ENCODE data around the gene CALCOCO2. TPM values are rescaled to one million over a fixed set of nuclear protein-coding genes. Genes with fewer than 3 reads are reported as not detected.

Gene CALCOCO2
- total RNA-seq, 1 experiment from 2014 or later = 48.3 TPM

GRCh38 chr17:48873696-48874443 lies 43.0 kb downstream of the CALCOCO2 start:
- H3K27me3 ChIP-seq = no peaks in the 10 kb centered on the region
- peaks cover 6% of the 10 kb centered on the region; the same call in 1 of the 2 replicates for H3K4me1 ChIP-seq
- no peaks in the 10 kb centered on the region for H3K36me3 ChIP-seq
- no peak overlapping the region for H3K4me3 ChIP-seq
- no peak for DNase-seq
- H3K9me3 ChIP-seq (replicated peaks) = no peaks in the 10 kb centered on the region
- H3K27ac ChIP-seq = no peak overlapping the region

- DNase-seq = peak; percentile 62 to 89
- no peaks in the 10 kb centered on the region for H3K36me3 ChIP-seq
- H3K4me3 ChIP-seq = no peak overlapping the region
These were observed 48.4 kb downstream of the CALCOCO2 start for GRCh38 chr17:48878920-48879898.

GRCh38 chr17:48882272-48882671 lies 51.4 kb downstream of the CALCOCO2 start:
- H3K4me1 ChIP-seq = no peaks in the 10 kb centered on the region
- no peaks in the 10 kb centered on the region for H3K36me3 ChIP-seq
- H3K9me3 ChIP-seq (replicated peaks) = no peaks in the 10 kb centered on the region

More at GRCh38 chr17:48878920-48879898, 48.4 kb downstream of the CALCOCO2 start:
- Histone ChIP-seq H3K27ac (no peak overlapping the region), H3K27me3 (no peaks in the 10 kb centered on the region), H3K9me3 (replicated peaks) (no peaks in the 10 kb centered on the region), H3K4me1 (no peaks in the 10 kb centered on the region)

GRCh38 chr17:48883171-48883570 lies 52.3 kb downstream of the CALCOCO2 start:
- H3K4me3 ChIP-seq = no peak overlapping the region
- DNase-seq = no peak

More at GRCh38 chr17:48882272-48882671, 51.4 kb downstream of the CALCOCO2 start:
- no peak for DNase-seq
- H3K27me3 ChIP-seq = no peaks in the 10 kb centered on the region
- H3K27ac ChIP-seq = no peak overlapping the region
- no peak overlapping the region for H3K4me3 ChIP-seq

GRCh38 chr17:48890086-48890485 lies 59.3 kb downstream of the CALCOCO2 start:
- no peak overlapping the region for H3K27ac ChIP-seq
- no peaks in the 10 kb centered on the region for H3K27me3 ChIP-seq
- H3K36me3 ChIP-seq = 0 out of 2 replicates have a peak, but pooled peaks cover 2% of the 10 kb centered on the region
- H3K4me1 ChIP-seq = no peaks in the 10 kb centered on the region; the same call in 1 of the 2 replicates
- no peak for DNase-seq
- H3K4me3 ChIP-seq = no peak overlapping the region
- no peaks in the 10 kb centered on the region for H3K9me3 ChIP-seq (replicated peaks)

More at GRCh38 chr17:48883171-48883570, 52.3 kb downstream of the CALCOCO2 start:
- Histone ChIP-seq H3K27ac (no peak overlapping the region), H3K4me1 (no peaks in the 10 kb centered on the region), H3K36me3 (no peaks in the 10 kb centered on the region), H3K9me3 (replicated peaks) (no peaks in the 10 kb centered on the region), H3K27me3 (no peaks in the 10 kb centered on the region)

GRCh38 chr17:48892940-48893645 lies 62.3 kb downstream of the CALCOCO2 start:
- Histone ChIP-seq H3K27ac (peak overlapping the region; percentile 30), H3K4me1 (no peaks in the 10 kb centered on the region; the same call in 1 of the 2 replicates), H3K27me3 (no peaks in the 10 kb centered on the region), H3K9me3 (replicated peaks) (no peaks in the 10 kb centered on the region), H3K4me3 (peak overlapping the region; percentile 81), H3K36me3 (peaks cover 8% of the 10 kb centered on the region; the same call in 1 of the 2 replicates)
- DNase-seq = no peak

- H3K4me1 ChIP-seq = no peaks in the 10 kb centered on the region; the same call in 1 of the 2 replicates
- H3K27me3 ChIP-seq = no peaks in the 10 kb centered on the region
- H3K9me3 ChIP-seq (replicated peaks) = no peaks in the 10 kb centered on the region
- DNase-seq = no peak
- H3K27ac ChIP-seq = no peak overlapping the region; the same call in 1 of the 2 replicates
- peaks cover 12% of the 10 kb centered on the region; the same call in 1 of the 2 replicates for H3K36me3 ChIP-seq
- peak overlapping the region; percentile 81 for H3K4me3 ChIP-seq
These were observed 63.0 kb downstream of the CALCOCO2 start for GRCh38 chr17:48893646-48894508.

GRCh38 chr17:48894886-48895285 lies 64.1 kb downstream of the CALCOCO2 start:
- H3K9me3 ChIP-seq (replicated peaks) = no peaks in the 10 kb centered on the region
- H3K4me1 ChIP-seq = no peaks in the 10 kb centered on the region; the same call in 1 of the 2 replicates
- H3K4me3 ChIP-seq = no peak overlapping the region
- H3K27me3 ChIP-seq = no peaks in the 10 kb centered on the region
- no peak overlapping the region for H3K27ac ChIP-seq
- peaks cover 12% of the 10 kb centered on the region; the same call in 1 of the 2 replicates for H3K36me3 ChIP-seq
- no peak for DNase-seq

- H3K4me3 ChIP-seq = no peak overlapping the region
- no peak for DNase-seq
- H3K27ac ChIP-seq = no peak overlapping the region
- H3K4me1 ChIP-seq = no peaks in the 10 kb centered on the region
- H3K27me3 ChIP-seq = no peaks in the 10 kb centered on the region
- H3K9me3 ChIP-seq (replicated peaks) = no peaks in the 10 kb centered on the region
- 0 out of 2 replicates have a peak, but pooled peaks cover 11% of the 10 kb centered on the region for H3K36me3 ChIP-seq
These were observed 70.4 kb downstream of the CALCOCO2 start for GRCh38 chr17:48901241-48901640.

GRCh38 chr17:48903401-48903800 lies 72.6 kb downstream of the CALCOCO2 start:
- H3K36me3 ChIP-seq = 0 out of 2 replicates have a peak, but pooled peaks cover 1% of the 10 kb centered on the region
- no peak for DNase-seq
- no peaks in the 10 kb centered on the region for H3K4me1 ChIP-seq

GRCh38 chr17:48904428-48904827 lies 73.6 kb downstream of the CALCOCO2 start:
- no peaks in the 10 kb centered on the region for H3K36me3 ChIP-seq
- H3K4me3 ChIP-seq = no peak overlapping the region
- no peaks in the 10 kb centered on the region for H3K27me3 ChIP-seq
- no peak for DNase-seq
- no peak overlapping the region for H3K27ac ChIP-seq
- H3K4me1 ChIP-seq = no peaks in the 10 kb centered on the region; the same call in 1 of the 2 replicates
- no peaks in the 10 kb centered on the region for H3K9me3 ChIP-seq (replicated peaks)

More at GRCh38 chr17:48903401-48903800, 72.6 kb downstream of the CALCOCO2 start:
- Histone ChIP-seq H3K27ac (no peak overlapping the region), H3K9me3 (replicated peaks) (no peaks in the 10 kb centered on the region), H3K27me3 (no peaks in the 10 kb centered on the region), H3K4me3 (no peak overlapping the region)

GRCh38 chr17:48905987-48906515 lies 75.2 kb downstream of the CALCOCO2 start:
- no peak overlapping the region for H3K4me3 ChIP-seq
- H3K27ac ChIP-seq = no peak overlapping the region
- no peaks in the 10 kb centered on the region for H3K9me3 ChIP-seq (replicated peaks)
- H3K4me1 ChIP-seq = peaks cover 13% of the 10 kb centered on the region
- no peak for DNase-seq
- no peaks in the 10 kb centered on the region for H3K27me3 ChIP-seq
- peaks cover 10% of the 10 kb centered on the region; the same call in 1 of the 2 replicates for H3K36me3 ChIP-seq

GRCh38 chr17:48907713-48908046 lies 76.8 kb downstream of the CALCOCO2 start:
- peaks cover 22% of the 10 kb centered on the region for H3K36me3 ChIP-seq
- no peaks in the 10 kb centered on the region for H3K27me3 ChIP-seq
- peak overlapping the region; percentile 67 for H3K27ac ChIP-seq
- H3K9me3 ChIP-seq (replicated peaks) = no peaks in the 10 kb centered on the region
- H3K4me3 ChIP-seq = peak overlapping the region; percentile 80
- no peak for DNase-seq
- H3K4me1 ChIP-seq = peaks cover 13% of the 10 kb centered on the region

All from SJCRH30 (cell line).